Measurements from ENCODE around the gene COQ8A.

The COQ8A gene

DNA sequence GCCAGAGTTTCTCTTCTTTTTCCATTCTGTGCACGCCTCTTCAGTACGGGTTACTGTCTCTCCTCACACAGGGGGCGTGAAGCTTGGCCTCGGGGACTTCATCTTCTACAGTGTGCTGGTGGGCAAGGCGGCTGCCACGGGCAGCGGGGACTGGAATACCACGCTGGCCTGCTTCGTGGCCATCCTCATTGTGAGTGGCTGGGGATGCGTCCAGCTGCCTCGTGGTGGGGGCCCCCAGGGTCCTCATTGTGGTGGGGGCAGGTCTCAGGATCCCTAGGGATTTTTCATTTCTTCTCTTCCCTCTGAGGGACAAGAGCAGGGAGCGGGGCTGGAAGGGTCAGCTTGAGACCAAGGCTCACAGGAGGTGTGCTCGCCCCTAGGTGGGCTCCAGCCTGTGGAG, 46.2 kb upstream of the COQ8A start:
- no peak overlapping the region for H3K4me3 ChIP-seq (ENCODE audit: low read depth, low read length)
- TF ChIP-seq, protein P1, sequence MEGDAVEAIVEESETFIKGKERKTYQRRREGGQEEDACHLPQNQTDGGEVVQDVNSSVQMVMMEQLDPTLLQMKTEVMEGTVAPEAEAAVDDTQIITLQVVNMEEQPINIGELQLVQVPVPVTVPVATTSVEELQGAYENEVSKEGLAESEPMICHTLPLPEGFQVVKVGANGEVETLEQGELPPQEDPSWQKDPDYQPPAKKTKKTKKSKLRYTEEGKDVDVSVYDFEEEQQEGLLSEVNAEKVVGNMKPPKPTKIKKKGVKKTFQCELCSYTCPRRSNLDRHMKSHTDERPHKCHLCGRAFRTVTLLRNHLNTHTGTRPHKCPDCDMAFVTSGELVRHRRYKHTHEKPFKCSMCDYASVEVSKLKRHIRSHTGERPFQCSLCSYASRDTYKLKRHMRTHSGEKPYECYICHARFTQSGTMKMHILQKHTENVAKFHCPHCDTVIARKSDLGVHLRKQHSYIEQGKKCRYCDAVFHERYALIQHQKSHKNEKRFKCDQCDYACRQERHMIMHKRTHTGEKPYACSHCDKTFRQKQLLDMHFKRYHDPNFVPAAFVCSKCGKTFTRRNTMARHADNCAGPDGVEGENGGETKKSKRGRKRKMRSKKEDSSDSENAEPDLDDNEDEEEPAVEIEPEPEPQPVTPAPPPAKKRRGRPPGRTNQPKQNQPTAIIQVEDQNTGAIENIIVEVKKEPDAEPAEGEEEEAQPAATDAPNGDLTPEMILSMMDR (IDR thresholded peaks at IDR 0.05; ENCODE audit: low read depth, low read length), result no peak
- no peak for DNase-seq (ENCODE audit: low read depth)

DNA sequence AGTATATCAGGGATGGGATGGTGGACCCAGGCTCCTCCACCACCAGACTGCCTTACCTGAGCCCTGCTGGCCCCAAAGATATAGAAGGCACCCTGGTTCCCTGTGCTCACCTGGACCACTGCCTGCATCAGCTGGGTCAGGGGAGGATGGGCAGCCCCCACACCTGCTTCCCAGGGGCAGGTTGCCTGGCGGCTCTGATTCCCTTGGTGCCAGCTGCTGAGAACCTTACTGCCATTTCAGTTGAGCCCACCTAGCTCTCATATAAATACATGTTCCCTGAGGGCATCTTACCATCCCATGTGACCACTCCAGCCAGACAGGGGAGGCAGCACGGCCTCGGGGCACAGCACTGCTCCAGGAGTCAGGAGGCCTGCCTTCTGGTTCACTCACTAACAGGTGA, 45.3 kb upstream of the COQ8A start:
- DNase-seq (ENCODE audit: low read depth), result no peak

DNA sequence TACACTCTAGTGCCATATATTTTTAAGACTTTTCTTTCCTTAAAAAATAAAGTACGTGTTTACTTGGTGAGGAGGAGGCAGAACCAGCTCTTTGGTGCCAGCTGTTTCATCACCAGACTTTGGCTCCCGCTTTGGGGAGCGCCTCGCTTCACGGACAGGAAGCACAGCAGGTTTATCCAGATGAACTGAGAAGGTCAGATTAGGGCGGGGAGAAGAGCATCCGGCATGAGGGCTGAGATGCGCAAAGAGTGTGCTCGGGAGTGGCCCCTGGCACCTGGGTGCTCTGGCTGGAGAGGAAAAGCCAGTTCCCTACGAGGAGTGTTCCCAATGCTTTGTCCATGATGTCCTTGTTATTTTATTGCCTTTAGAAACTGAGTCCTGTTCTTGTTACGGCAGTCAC, 44.5 kb upstream of the COQ8A start:
- no peak overlapping the region for H3K4me3 ChIP-seq (ENCODE audit: low read depth, low read length)
- DNase-seq (ENCODE audit: low read depth), result no peak
- TF ChIP-seq MYC (IDR thresholded peaks at IDR 0.05; ENCODE audit: low read depth, low read length) (no peak), POLR2A (IDR thresholded peaks at IDR 0.05; ENCODE audit: extremely low read depth, insufficient read length) (no peak)
- TF ChIP-seq, protein P1 (IDR thresholded peaks at IDR 0.05; ENCODE audit: low read depth, low read length), result no peak
- TF ChIP-seq, protein P2, sequence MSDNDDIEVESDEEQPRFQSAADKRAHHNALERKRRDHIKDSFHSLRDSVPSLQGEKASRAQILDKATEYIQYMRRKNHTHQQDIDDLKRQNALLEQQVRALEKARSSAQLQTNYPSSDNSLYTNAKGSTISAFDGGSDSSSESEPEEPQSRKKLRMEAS (IDR thresholded peaks at IDR 0.05; ENCODE audit: low read depth, low read length), result no peak

More for the DNA sequence above, 45.3 kb upstream of the COQ8A start:
- H3K4me3 ChIP-seq (ENCODE audit: low read depth, low read length), result no peak overlapping the region
- TF ChIP-seq POLR2A (IDR thresholded peaks at IDR 0.05; ENCODE audit: extremely low read depth, insufficient read length) (no peak), MYC (IDR thresholded peaks at IDR 0.05; ENCODE audit: low read depth, low read length) (no peak)
- TF ChIP-seq, protein P2 (IDR thresholded peaks at IDR 0.05; ENCODE audit: low read depth, low read length), result no peak
- TF ChIP-seq, protein P1 (IDR thresholded peaks at IDR 0.05; ENCODE audit: low read depth, low read length), result no peak

DNA sequence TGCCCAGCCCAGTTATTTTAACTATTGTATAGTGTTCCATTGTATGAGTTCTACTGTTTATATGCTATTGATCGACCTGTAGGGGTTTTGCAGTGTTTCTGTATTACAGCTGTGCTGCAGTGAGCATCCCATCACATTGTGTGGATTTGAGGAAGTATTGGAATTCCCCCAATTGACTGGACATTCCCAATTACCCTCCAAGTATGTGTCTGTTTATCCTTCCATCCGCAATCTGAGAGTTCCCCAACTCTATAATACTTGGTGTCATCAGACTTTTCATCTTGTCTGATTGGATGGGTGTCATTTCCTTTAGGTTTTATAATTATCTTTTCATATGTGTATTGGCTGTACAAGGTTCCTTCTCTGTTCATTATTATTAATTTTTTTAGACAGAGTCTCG, 41.8 kb upstream of the COQ8A start:
- no peak for DNase-seq (ENCODE audit: low read depth)
- no peak overlapping the region for H3K4me3 ChIP-seq (ENCODE audit: low read depth, low read length)
- TF ChIP-seq, protein P1 (IDR thresholded peaks at IDR 0.05; ENCODE audit: low read depth, low read length), result no peak
- TF ChIP-seq POLR2A (IDR thresholded peaks at IDR 0.05; ENCODE audit: extremely low read depth, insufficient read length) (no peak), MYC (IDR thresholded peaks at IDR 0.05; ENCODE audit: low read depth, low read length) (no peak)
- TF ChIP-seq, protein P2 (IDR thresholded peaks at IDR 0.05; ENCODE audit: low read depth, low read length), result no peak

DNA sequence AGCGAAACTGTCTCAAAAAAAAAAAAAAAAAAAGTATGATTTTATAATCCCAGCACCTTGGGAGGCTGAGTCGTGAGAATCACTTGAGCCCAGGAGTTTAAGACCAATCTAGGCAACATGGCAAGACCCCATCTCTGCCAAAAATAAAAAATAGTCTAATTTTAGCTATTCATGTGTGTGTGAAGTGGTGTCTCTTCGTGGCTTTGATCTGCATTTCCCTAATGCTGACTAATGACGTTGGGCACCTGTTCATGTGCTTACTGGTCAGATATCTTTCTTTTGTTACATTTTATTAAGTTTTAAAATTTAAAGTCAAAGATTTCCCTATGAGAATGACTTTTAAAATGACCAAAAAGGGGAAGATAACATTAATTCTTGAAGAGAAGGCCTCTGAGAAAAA, 38.7 kb upstream of the COQ8A start:
- TF ChIP-seq POLR2A (IDR thresholded peaks at IDR 0.05; ENCODE audit: extremely low read depth, insufficient read length) (no peak), MYC (IDR thresholded peaks at IDR 0.05; ENCODE audit: low read depth, low read length) (no peak)
- TF ChIP-seq, protein P2 (IDR thresholded peaks at IDR 0.05; ENCODE audit: low read depth, low read length), result no peak
- TF ChIP-seq, protein P1 (IDR thresholded peaks at IDR 0.05; ENCODE audit: low read depth, low read length), result no peak
- no peak overlapping the region for H3K4me3 ChIP-seq (ENCODE audit: low read depth, low read length)
- no peak for DNase-seq (ENCODE audit: low read depth)

DNA sequence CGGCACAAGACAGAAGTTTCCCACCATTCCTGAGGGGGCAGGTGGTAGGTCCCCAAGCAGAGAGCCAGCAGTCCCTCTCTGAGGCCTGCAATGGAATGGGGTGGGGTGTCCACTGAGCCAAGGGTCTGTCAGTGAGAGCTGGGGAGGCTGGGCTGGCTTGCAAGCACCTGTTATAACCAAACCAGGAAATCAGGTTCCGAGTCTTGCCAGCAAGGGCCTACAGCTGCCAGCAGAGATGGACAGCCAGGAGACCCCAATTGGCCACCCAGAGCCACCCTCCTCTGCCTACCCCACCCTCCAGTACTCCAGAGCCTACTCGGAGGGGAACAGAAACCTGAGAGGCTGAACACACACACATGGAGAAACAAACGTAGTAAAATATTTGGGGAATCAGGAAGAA, 37.5 kb upstream of the COQ8A start:
- TF ChIP-seq MYC (IDR thresholded peaks at IDR 0.05; ENCODE audit: low read depth, low read length), result no peak
- TF ChIP-seq, protein P1 (IDR thresholded peaks at IDR 0.05; ENCODE audit: low read depth, low read length), result no peak
- DNase-seq (ENCODE audit: low read depth), result no peak
- no peak overlapping the region for H3K4me3 ChIP-seq (ENCODE audit: low read depth, low read length)

Measured in NB4 (cell line).